GM21381 (cell line): ENCODE measurements around the gene CHRNB1.

ENCODE experiments used
- ATAC-seq: cut with Tn5 transposase; IDR thresholded peaks from one replicate; pipeline ENCODE4 v1.9.1; 2021; ENCODE audit warnings: mild to moderate bottlenecking, moderate library complexity; ENCODE audit not compliant: unreplicated experiment

The CHRNB1 gene

GRCh38 chr17:7437369-7437863 is 7.4 kb upstream of the CHRNB1 start:
- no peak for ATAC-seq

- no peak for ATAC-seq
Observed at GRCh38 chr17:7437950-7438614, 6.8 kb upstream of the CHRNB1 start.

GRCh38 chr17:7438656-7439460 is 6.0 kb upstream of the CHRNB1 start:
- ATAC-seq, result no peak

- ATAC-seq, result no peak
Observed at GRCh38 chr17:7439462-7440112, 5.3 kb upstream of the CHRNB1 start, which contains the start of gene FGF11. Gene FGF11, plus strand, starts transcription at chr17:7439512. Its CDS starts 109 bp downstream, at chr17:7439621.

GRCh38 chr17:7440113-7440833 is 4.6 kb upstream of the CHRNB1 start:
- no peak for ATAC-seq

- ATAC-seq, result no peak
Observed at GRCh38 chr17:7440834-7441195, 4.0 kb upstream of the CHRNB1 start.

GRCh38 chr17:7441266-7441665 is 3.6 kb upstream of the CHRNB1 start:
- no peak for ATAC-seq

GRCh38 chr17:7442142-7442541 is 2.7 kb upstream of the CHRNB1 start:
- no peak for ATAC-seq

- ATAC-seq, result no peak
Observed at GRCh38 chr17:7443499-7444485, 1.1 kb upstream of the CHRNB1 start.

GRCh38 chr17:7445619-7445968 is 733 bp downstream of the CHRNB1 start:
- no peak for ATAC-seq

GRCh38 chr17:7448461-7448860 is 3.6 kb downstream of the CHRNB1 start:
- no peak for ATAC-seq

GRCh38 chr17:7459961-7460545 is 15.2 kb downstream of the CHRNB1 start:
- no peak for ATAC-seq

- no peak for ATAC-seq
Observed at GRCh38 chr17:7460850-7461660, 16.2 kb downstream of the CHRNB1 start.

GRCh38 chr17:7462474-7463371 is 17.9 kb downstream of the CHRNB1 start:
- ATAC-seq, result no peak

GRCh38 chr17:7463372-7463846 is 18.5 kb downstream of the CHRNB1 start:
- ATAC-seq, result no peak

- ATAC-seq, result no peak
Observed at GRCh38 chr17:7464081-7464480, 19.2 kb downstream of the CHRNB1 start.

- ATAC-seq, result no peak
Observed at GRCh38 chr17:7465597-7466275, 20.9 kb downstream of the CHRNB1 start.
